RWPE2 (cell line): ENCODE results near the gene PFDN1.

Source experiments
- ATAC-seq: fragments of 200-7000 bp; cut with Tn5 transposase; 3 replicates; pipeline ENCODE4 v1.9.1; 2021; ENCODE audit warnings: low read depth
- DNase-seq: peaks from one replicate; pipeline ENCODE4 v3.0.0-alpha.2; 2020; ENCODE audit warnings: low spot score
- H3K27ac ChIP-seq: fragments of 450-650 bp; 2 replicates; pipeline ENCODE4 v1.5.1; 2017; ENCODE audit warnings: mild to moderate bottlenecking; ENCODE audit not compliant: poor library complexity, severe bottlenecking
- H3K27me3 ChIP-seq: fragments of 250-450 bp; sonication (Bioruptor Pico); 2 replicates; pipeline ENCODE4 v1.5.1; 2021; ENCODE audit warnings: mild to moderate bottlenecking, moderate library complexity; ENCODE audit not compliant: insufficient read depth, poor library complexity, severe bottlenecking
- H3K36me3 ChIP-seq: fragments of 250-450 bp; sonication (Bioruptor Pico); 2 replicates; pipeline ENCODE4 v1.5.1; 2020; ENCODE audit warnings: low read depth, mild to moderate bottlenecking, moderate library complexity
- H3K4me1 ChIP-seq: fragments of 250-450 bp; sonication (Bioruptor Pico); 2 replicates; pipeline ENCODE4 v1.5.1; 2021; ENCODE audit warnings: mild to moderate bottlenecking, moderate library complexity; ENCODE audit not compliant: insufficient read depth, poor library complexity, severe bottlenecking
- H3K4me3 ChIP-seq: fragments of 250-450 bp; sonication (Bioruptor Pico); 2 replicates; pipeline ENCODE4 v1.5.1; 2021; ENCODE audit warnings: mild to moderate bottlenecking, moderate library complexity; ENCODE audit not compliant: severe bottlenecking
- H3K9me3 ChIP-seq: fragments of 250-450 bp; sonication (Bioruptor Pico); 2 replicates; pipeline ENCODE4 v1.5.1; 2021; ENCODE audit warnings: mild to moderate bottlenecking, moderate library complexity; ENCODE audit not compliant: severe bottlenecking
- TF ChIP-seq, protein P1 (sequence below): fragments of 450-650 bp; IDR thresholded peaks from one replicate; pipeline ENCODE4 v1.5.1; 2017; ENCODE audit warnings: mild to moderate bottlenecking, moderate library complexity; ENCODE audit not compliant: poor library complexity, severe bottlenecking

Gene PFDN1

GRCh38 chr5:140239939-140240700, 62.8 kb downstream of the PFDN1 start:
- H3K4me1 ChIP-seq = peaks cover 33% of the 10 kb centered on the region
- TF ChIP-seq, protein P1, sequence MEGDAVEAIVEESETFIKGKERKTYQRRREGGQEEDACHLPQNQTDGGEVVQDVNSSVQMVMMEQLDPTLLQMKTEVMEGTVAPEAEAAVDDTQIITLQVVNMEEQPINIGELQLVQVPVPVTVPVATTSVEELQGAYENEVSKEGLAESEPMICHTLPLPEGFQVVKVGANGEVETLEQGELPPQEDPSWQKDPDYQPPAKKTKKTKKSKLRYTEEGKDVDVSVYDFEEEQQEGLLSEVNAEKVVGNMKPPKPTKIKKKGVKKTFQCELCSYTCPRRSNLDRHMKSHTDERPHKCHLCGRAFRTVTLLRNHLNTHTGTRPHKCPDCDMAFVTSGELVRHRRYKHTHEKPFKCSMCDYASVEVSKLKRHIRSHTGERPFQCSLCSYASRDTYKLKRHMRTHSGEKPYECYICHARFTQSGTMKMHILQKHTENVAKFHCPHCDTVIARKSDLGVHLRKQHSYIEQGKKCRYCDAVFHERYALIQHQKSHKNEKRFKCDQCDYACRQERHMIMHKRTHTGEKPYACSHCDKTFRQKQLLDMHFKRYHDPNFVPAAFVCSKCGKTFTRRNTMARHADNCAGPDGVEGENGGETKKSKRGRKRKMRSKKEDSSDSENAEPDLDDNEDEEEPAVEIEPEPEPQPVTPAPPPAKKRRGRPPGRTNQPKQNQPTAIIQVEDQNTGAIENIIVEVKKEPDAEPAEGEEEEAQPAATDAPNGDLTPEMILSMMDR = peak; percentile 79
- no peaks in the 10 kb centered on the region for H3K27me3 ChIP-seq
- peak; percentile 25; the same call in 1 of the 3 replicates for ATAC-seq
- H3K9me3 ChIP-seq = no peaks in the 10 kb centered on the region
- no peak for DNase-seq
- peaks cover 11% of the 10 kb centered on the region for H3K36me3 ChIP-seq
- H3K4me3 ChIP-seq = no peak overlapping the region
- peak overlapping the region; percentile 11 for H3K27ac ChIP-seq

GRCh38 chr5:140239461-140239860, 63.4 kb downstream of the PFDN1 start:
- Histone ChIP-seq H3K27ac (no peak overlapping the region), H3K4me3 (no peak overlapping the region), H3K4me1 (peaks cover 33% of the 10 kb centered on the region), H3K27me3 (no peaks in the 10 kb centered on the region), H3K36me3 (0 out of 2 replicates have a peak, but pooled peaks cover 6% of the 10 kb centered on the region), H3K9me3 (no peaks in the 10 kb centered on the region)
- DNase-seq (no peak), ATAC-seq (no peak)
- TF ChIP-seq, protein P1 = no peak

DNA sequence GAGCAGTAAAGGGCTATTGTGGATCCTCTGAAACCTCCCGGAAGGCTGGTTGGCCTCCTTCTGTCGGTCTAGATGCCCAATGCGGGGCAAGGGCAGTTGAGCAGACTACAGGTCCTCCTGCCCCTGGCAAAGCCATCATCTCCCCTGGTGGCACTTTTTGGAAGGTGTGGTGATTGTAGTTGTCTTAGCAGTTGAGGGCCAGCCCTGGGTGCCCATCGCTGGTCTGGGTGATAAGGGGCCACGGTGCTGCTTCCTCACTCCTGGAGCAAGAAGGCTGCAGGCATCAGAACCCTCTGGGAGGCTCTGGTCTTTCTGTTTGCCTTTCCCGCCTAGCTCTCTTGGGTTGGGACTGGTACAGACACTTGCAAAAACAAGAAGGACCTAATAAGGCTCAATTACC, 64.1 kb downstream of the PFDN1 start:
- H3K36me3 ChIP-seq = 0 out of 2 replicates have a peak, but pooled peaks cover 5% of the 10 kb centered on the region
- DNase-seq (no peak), ATAC-seq (no peak)
- H3K9me3 ChIP-seq = no peaks in the 10 kb centered on the region
- no peak overlapping the region for H3K4me3 ChIP-seq
- H3K27me3 ChIP-seq = no peaks in the 10 kb centered on the region
- no peak overlapping the region for H3K27ac ChIP-seq
- TF ChIP-seq, protein P1 = no peak
- H3K4me1 ChIP-seq = peaks cover 33% of the 10 kb centered on the region

- Histone ChIP-seq H3K27ac (no peak overlapping the region), H3K4me3 (no peak overlapping the region), H3K36me3 (no peaks in the 10 kb centered on the region), H3K27me3 (no peaks in the 10 kb centered on the region), H3K9me3 (no peaks in the 10 kb centered on the region), H3K4me1 (peaks cover 33% of the 10 kb centered on the region)
- TF ChIP-seq, protein P1 = no peak
- DNase-seq (no peak), ATAC-seq (peak; percentile 13; the same call in 2 of the 3 replicates)
Observed at GRCh38 chr5:140236891-140237598, 65.9 kb downstream of the PFDN1 start.
